ENCODE measurements around the gene PPP2CA.

- no peak for TF ChIP-seq ZNF70 (CRISPR knock-in tag; IDR thresholded peaks at IDR 0.05)
- no peak for TF ChIP-seq ARNTL (CRISPR knock-in tag; IDR thresholded peaks at IDR 0.05; ENCODE audit: borderline replicate concordance, low read depth)
- no peak for TF ChIP-seq SNAI2 (CRISPR knock-in tag; IDR thresholded peaks at IDR 0.05)
- no peak for TF ChIP-seq ZFP30 (CRISPR knock-in tag; IDR thresholded peaks at IDR 0.05)
- TF ChIP-seq RARB (CRISPR knock-in tag; IDR thresholded peaks at IDR 0.05) = no peak
- TF ChIP-seq PPARA (CRISPR knock-in tag; IDR thresholded peaks at IDR 0.05; ENCODE audit: borderline replicate concordance) = no peak
- no peak for TF ChIP-seq CSDC2 (CRISPR knock-in tag; IDR thresholded peaks at IDR 0.05)
- no peak for TF ChIP-seq ESRRG (CRISPR knock-in tag; IDR thresholded peaks at IDR 0.05)
- no peak for TF ChIP-seq TOX (CRISPR knock-in tag; IDR thresholded peaks at IDR 0.05; ENCODE audit: borderline replicate concordance)
- no peak for TF ChIP-seq PATZ1 (CRISPR knock-in tag; IDR thresholded peaks at IDR 0.05; ENCODE audit: borderline replicate concordance)
Measured at GRCh38 chr5:134188092-134188491, 37.8 kb downstream of the PPP2CA start.

Data from SK-N-SH treated with all-trans-retinoic acid at 6 μM for 48 hours (cell line).